AG09309 (cell line): ENCODE results near the gene GPSM1.

ENCODE experiments used
- DNase-seq: peaks from one replicate; pipeline ENCODE4 v3.0.0-alpha.2; 2010; ENCODE audit warnings: low read depth
- H3K4me3 ChIP-seq: 2 replicates; pipeline ENCODE4 v1.5.1; 2011; ENCODE audit warnings: mild to moderate bottlenecking, low read depth, low read length, moderate library complexity; ENCODE audit not compliant: control insufficient read depth
- CTCF ChIP-seq: IDR thresholded peaks from 2 replicates; pipeline ENCODE4 v1.5.1; 2011; ENCODE audit warnings: mild to moderate bottlenecking, low read depth, low read length, inconsistent platforms; ENCODE audit not compliant: insufficient read depth, control insufficient read depth; ENCODE audit errors: missing control alignments

Gene GPSM1

GRCh38 chr9:136281421-136282271, 45.7 kb upstream of the GPSM1 start:
- no peak for TF ChIP-seq CTCF
- no peak overlapping the region for H3K4me3 ChIP-seq
- DNase-seq = no peak

- no peak for DNase-seq
- H3K4me3 ChIP-seq = no peak overlapping the region
- TF ChIP-seq CTCF = no peak
These were observed 45.0 kb upstream of the GPSM1 start for GRCh38 chr9:136282272-136282861.

- DNase-seq = peak; percentile 11
These were observed 43.8 kb upstream of the GPSM1 start for GRCh38 chr9:136283291-136284235.

GRCh38 chr9:136284311-136284710, 43.0 kb upstream of the GPSM1 start:
- no peak for DNase-seq
- no peak for TF ChIP-seq CTCF
- H3K4me3 ChIP-seq = no peak overlapping the region

More at GRCh38 chr9:136283291-136284235, 43.8 kb upstream of the GPSM1 start:
- TF ChIP-seq CTCF = peak; percentile 91
- H3K4me3 ChIP-seq = peak overlapping the region; percentile 2

GRCh38 chr9:136284951-136285350, 42.4 kb upstream of the GPSM1 start:
- H3K4me3 ChIP-seq = no peak overlapping the region
- TF ChIP-seq CTCF = no peak
- no peak for DNase-seq

GRCh38 chr9:136285501-136286358, 41.6 kb upstream of the GPSM1 start:
- TF ChIP-seq CTCF = no peak
- no peak for DNase-seq
- H3K4me3 ChIP-seq = no peak overlapping the region
